K562 (cell line): ENCODE measurements around the gene HPCA. TPM values are rescaled to one million over a fixed set of nuclear protein-coding genes. Genes with fewer than 3 reads are reported as not detected.
A peak's percentile ranks its signal among the peaks of the same experiment; 100 is the strongest.

Experiments used
- ARID1B ChIP-seq: fragments of 450-650 bp; IDR thresholded peaks from 2 replicates; pipeline ENCODE4 v1.6.1; 2016; ENCODE audit warnings: antibody characterized with exemption, mild to moderate bottlenecking, inconsistent platforms
- ARNT ChIP-seq, 2 experiments: fragments of 450-650 bp; IDR thresholded peaks; 2 replicates each; pipeline ENCODE4 v1.6.1; 2016; ENCODE audit warnings: mild to moderate bottlenecking in 1 of 2
- ATF7 ChIP-seq: fragments of 450-650 bp; IDR thresholded peaks from 2 replicates; pipeline ENCODE4 v1.7.1; 2014; ENCODE audit warnings: mild to moderate bottlenecking, moderate library complexity
- BRF2 ChIP-seq: IDR thresholded peaks from 3 replicates; pipeline ENCODE4 v1.6.1; 2011; ENCODE audit warnings: borderline replicate concordance, mild to moderate bottlenecking; ENCODE audit not compliant: insufficient read length, insufficient read depth
- HDAC6 ChIP-seq: IDR thresholded peaks from 2 replicates; pipeline ENCODE4 v1.6.1; 2012; ENCODE audit warnings: low read depth, mild to moderate bottlenecking, control low read depth, inconsistent platforms, low read length, moderate library complexity
- HNRNPUL1 ChIP-seq: fragments of 200-400 bp; formaldehyde crosslinking; IDR thresholded peaks from 2 replicates; pipeline ENCODE4 v1.6.1; 2017; ENCODE audit warnings: low read length
- JUNB ChIP-seq: fragments of 450-650 bp; formaldehyde crosslinking; conservative IDR thresholded peaks from 2 replicates; pipeline ENCODE4 v1.4.0; 2020; ENCODE audit warnings: mild to moderate bottlenecking
- KAT7 ChIP-seq: sonication (generic); formaldehyde crosslinking; IDR thresholded peaks from 2 replicates; pipeline ENCODE4 v1.8.0; 2022; ENCODE audit warnings: missing genetic modification reagents, mild to moderate bottlenecking, borderline replicate concordance
- L3MBTL2 ChIP-seq: fragments of 450-650 bp; IDR thresholded peaks from 2 replicates; pipeline ENCODE4 v1.6.1; 2016; ENCODE audit warnings: mild to moderate bottlenecking, moderate library complexity
- MCM7 ChIP-seq, 2 experiments: fragments of 450-650 bp; IDR thresholded peaks; 2 replicates each; pipeline ENCODE4 v1.6.1; 2016 to 2018
- MTA2 ChIP-seq: fragments of 450-650 bp; IDR thresholded peaks from 2 replicates; pipeline ENCODE4 v1.6.1; 2016; ENCODE audit warnings: low read depth
- NBN ChIP-seq: fragments of 450-650 bp; IDR thresholded peaks from 2 replicates; pipeline ENCODE4 v1.6.1; 2016; ENCODE audit warnings: low read depth, mild to moderate bottlenecking
- NR0B1 ChIP-seq: fragments of 450-650 bp; IDR thresholded peaks from one replicate; pipeline ENCODE4 v1.6.1; 2018; ENCODE audit warnings: mild to moderate bottlenecking, moderate library complexity; ENCODE audit not compliant: partially characterized antibody
- OTX1 ChIP-seq: fragments of 450-650 bp; formaldehyde crosslinking; IDR thresholded peaks from 2 replicates; pipeline ENCODE4 v1.4.0; 2022; ENCODE audit warnings: mild to moderate bottlenecking
- PRPF4 ChIP-seq: fragments of 200-400 bp; formaldehyde crosslinking; IDR thresholded peaks from one replicate; pipeline ENCODE4 v1.6.1; 2017; ENCODE audit warnings: low read length, low read depth, mild to moderate bottlenecking; ENCODE audit not compliant: insufficient read depth, poor library complexity, severe bottlenecking
- PTRF ChIP-seq: fragments of 450-650 bp; IDR thresholded peaks from 2 replicates; pipeline ENCODE4 v1.6.1; 2016; ENCODE audit warnings: mild to moderate bottlenecking, missing genetic modification characterization, missing compliant biosample characterization
- RHOXF2B ChIP-seq: fragments of 250-450 bp; sonication (Bioruptor Pico); conservative IDR thresholded peaks from 2 replicates; pipeline ENCODE4 v1.5.1; 2021
- ZNF318 ChIP-seq, 2 experiments: fragments of 450-650 bp; IDR thresholded peaks; 2 replicates each; pipeline ENCODE4 v1.6.1; 2016; ENCODE audit warnings: mild to moderate bottlenecking in 2 of 2, borderline replicate concordance in 1 of 2, low read depth in 1 of 2, moderate library complexity in 1 of 2
- ZNF644 ChIP-seq: fragments of 200-800 bp; sonication (Bioruptor generic); IDR thresholded peaks from 2 replicates; pipeline ENCODE4 v1.6.1; 2016; ENCODE audit warnings: low read depth, missing genetic modification characterization, missing compliant biosample characterization
- polyA plus RNA-seq, 8 experiments: library from polyadenylated mRNA; depleted of rRNA in 4 of 8; stranded (reverse) in 5 of 8; unstranded in 3 of 8; fragments of >200 nt; fragmentation: Nextera tagmentation in 2 of 8; fragmentation: Illumina TruSeq in 1 of 8; extraction: Ambion mirVana in 2 of 8; extraction: Trizol in 1 of 8; gene quantifications; 2 replicates each; pipeline versions ENCODE4 v1.2.1 to v1.2.3, GENCODE V29; 2011 to 2014; ENCODE audit warnings: inconsistent platforms in 1 of 8, missing spikeins in 1 of 8
- total RNA-seq, 7 experiments: library from RNA; depleted of rRNA in 6 of 7; stranded (reverse); fragments of >200 nt in 6 of 7; fragmentation: Illumina TruSeq in 2 of 7; extraction: Trizol in 2 of 7; gene quantifications; 2 replicates each; pipeline versions ENCODE4 v1.2.1 to v1.2.3, GENCODE V29; 2011 to 2021; ENCODE audit warnings: low replicate concordance in 1 of 7

HPCA gene
- total and polyA plus RNA-seq, 9 of the 15 experiments (the other 6 are each of a cell fraction or from before 2014, with no cell fraction given), result not detected

DNA sequence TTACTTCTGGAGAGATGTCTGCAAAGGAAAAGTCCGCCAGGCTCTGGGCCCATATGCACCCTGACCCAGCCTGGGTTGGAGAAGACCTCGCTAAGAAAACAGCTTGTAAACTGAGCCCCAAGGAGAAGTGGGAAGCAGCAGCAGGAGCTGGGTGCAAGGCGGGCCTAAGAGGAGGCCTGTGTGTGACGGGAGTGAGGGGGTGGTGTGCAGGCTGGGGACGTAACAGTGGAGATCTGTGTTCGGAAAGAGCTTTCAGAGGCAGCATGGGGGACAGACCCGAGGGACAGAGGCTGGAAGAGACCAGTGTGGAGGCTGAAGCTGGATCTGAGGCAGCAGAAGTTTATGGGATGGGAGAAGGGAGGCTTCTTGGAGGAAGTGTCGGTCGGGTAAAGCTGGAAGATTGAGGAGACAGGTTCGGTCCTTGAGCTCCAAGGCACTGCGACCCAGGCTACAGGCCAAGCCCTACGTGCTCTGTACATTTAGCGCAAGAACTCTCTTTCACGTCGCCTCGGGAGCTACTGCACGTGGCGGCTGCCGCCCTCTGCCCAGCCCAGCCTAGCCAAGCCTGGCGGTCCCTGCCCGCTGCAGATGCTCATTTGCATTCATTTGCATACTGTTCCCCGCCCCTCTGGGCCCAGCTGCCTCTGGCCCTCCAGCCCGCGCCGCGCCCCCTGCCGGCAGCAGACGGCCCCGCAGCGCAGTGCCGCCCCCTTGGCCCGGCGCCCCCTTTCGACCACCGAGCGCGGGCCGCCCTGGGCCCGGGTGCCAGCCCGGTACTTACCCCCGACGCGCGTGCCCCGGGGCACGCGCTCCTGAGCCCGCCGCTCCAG lies 6.3 kb downstream of the HPCA start (continued):
- TF ChIP-seq RHOXF2B (CRISPR knock-in tag), result no peak
- no peak for TF ChIP-seq BRF2
- no peak for TF ChIP-seq OTX1 (CRISPR knock-in tag)
- TF ChIP-seq ZNF644, result no peak
- no peak for TF ChIP-seq PTRF
- TF ChIP-seq L3MBTL2, result peak; percentile 74
- TF ChIP-seq NR0B1, result no peak
- TF ChIP-seq JUNB (CRISPR knock-in tag), result no peak
- TF ChIP-seq MTA2, result no peak
- no peak for TF ChIP-seq HNRNPUL1
- TF ChIP-seq HDAC6, result no peak
- no peak for TF ChIP-seq MCM7 (IDR thresholded peaks at IDR 0.05)
- no peak for TF ChIP-seq ARNT (IDR thresholded peaks at IDR 0.05)
- TF ChIP-seq NBN, result no peak
- peak; percentile 78; the same call in 1 of the 2 replicates for TF ChIP-seq ATF7
- no peak for TF ChIP-seq KAT7
- TF ChIP-seq ZNF318 (IDR thresholded peaks at IDR 0.05; ENCODE audit: borderline replicate concordance in 1 of 2, low read depth in 1 of 2), result no peak
- TF ChIP-seq ARID1B, result no peak
- TF ChIP-seq PRPF4, result no peak
